ENCODE measurements around the gene KLHDC7B. TPM values are rescaled to one million over a fixed set of nuclear protein-coding genes. Genes with fewer than 3 reads are reported as not detected.

Gene KLHDC7B
- total RNA-seq, 1 experiment from 2014 or later, result 1.8 TPM

DNA sequence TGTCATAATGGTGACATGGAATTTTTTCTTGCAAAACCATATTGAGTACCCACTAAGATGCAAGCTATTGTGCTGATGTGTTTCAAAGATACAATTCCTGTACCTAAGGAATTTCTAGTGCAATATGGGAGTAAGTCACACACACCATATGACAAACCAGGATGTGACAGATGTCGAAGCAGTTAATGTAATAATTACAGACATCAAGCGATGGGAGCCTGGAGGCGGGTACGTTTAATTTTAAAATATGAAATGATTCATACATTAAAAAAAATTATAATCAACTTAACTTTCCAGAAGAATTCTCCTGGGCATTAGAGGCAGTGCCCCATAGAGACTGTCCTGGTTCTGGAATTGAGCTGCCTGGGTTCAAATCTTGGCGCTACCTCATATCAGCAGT, 11.0 kb downstream of the KLHDC7B start:
- ATAC-seq, result no peak
- no TSS peak for BruUV-seq (replicated peaks)

DNA sequence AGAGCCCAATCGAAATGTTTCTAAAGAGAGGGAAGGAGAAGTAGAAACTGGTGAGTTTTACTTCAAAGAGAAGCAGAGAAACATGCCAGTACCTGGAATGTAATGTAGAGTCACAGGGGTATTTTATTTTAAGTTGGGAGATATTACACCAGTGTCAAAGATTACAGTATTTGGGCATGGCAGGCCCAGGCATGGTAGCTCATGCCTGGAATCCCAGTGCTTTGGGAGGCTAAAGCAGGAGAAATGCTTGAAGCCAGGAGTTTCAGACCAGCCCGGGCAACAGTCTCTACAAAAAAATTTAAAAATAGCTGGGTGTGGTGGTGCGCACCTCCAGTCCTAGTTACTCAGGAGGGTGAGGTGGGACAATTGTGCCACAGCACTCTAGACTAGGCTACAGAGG, 14.3 kb downstream of the KLHDC7B start:
- no peaks in the 10 kb centered on the region for H3K27me3 ChIP-seq (ENCODE audit: control insufficient read depth, insufficient read depth, low read length)
- no peaks in the 10 kb centered on the region for H3K36me3 ChIP-seq (ENCODE audit: control insufficient read depth, insufficient read depth, low read length)
- H3K27ac ChIP-seq (ENCODE audit: low read length), result no peak overlapping the region
- BruUV-seq (replicated peaks), result no TSS peak
- CTCF ChIA-PET, result no interaction called here
- H3K4me1 ChIP-seq (ENCODE audit: control insufficient read depth, insufficient read depth, low read length), result 0 out of 2 replicates have a peak, but pooled peaks cover 4% of the 10 kb centered on the region
- no peak for ATAC-seq
- no peak overlapping the region for H3K4me3 ChIP-seq (ENCODE audit: low read depth in 2 of 2, low read length in 2 of 2)
- POLR2A ChIA-PET, result no interaction called here
- no peaks in the 10 kb centered on the region for H3K9me3 ChIP-seq (ENCODE audit: control insufficient read depth, insufficient read depth, low read depth, low read length)
- no peak for DNase-seq (ENCODE audit: low read depth, low spot score)
- in situ Hi-C loops (cut with HindIII; ENCODE audit: low pct_unique_long_range_greater_than_20kb, low sequenced_read_pairs), result no loop called here
- TF ChIP-seq, protein P1, sequence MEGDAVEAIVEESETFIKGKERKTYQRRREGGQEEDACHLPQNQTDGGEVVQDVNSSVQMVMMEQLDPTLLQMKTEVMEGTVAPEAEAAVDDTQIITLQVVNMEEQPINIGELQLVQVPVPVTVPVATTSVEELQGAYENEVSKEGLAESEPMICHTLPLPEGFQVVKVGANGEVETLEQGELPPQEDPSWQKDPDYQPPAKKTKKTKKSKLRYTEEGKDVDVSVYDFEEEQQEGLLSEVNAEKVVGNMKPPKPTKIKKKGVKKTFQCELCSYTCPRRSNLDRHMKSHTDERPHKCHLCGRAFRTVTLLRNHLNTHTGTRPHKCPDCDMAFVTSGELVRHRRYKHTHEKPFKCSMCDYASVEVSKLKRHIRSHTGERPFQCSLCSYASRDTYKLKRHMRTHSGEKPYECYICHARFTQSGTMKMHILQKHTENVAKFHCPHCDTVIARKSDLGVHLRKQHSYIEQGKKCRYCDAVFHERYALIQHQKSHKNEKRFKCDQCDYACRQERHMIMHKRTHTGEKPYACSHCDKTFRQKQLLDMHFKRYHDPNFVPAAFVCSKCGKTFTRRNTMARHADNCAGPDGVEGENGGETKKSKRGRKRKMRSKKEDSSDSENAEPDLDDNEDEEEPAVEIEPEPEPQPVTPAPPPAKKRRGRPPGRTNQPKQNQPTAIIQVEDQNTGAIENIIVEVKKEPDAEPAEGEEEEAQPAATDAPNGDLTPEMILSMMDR (IDR thresholded peaks at IDR 0.05), result no peak
- TF ChIP-seq POLR2AphosphoS5 (IDR thresholded peaks at IDR 0.05; ENCODE audit: low read depth, low read length), result no peak
- TF ChIP-seq REST (IDR thresholded peaks at IDR 0.05; ENCODE audit: insufficient read depth in 1 of 2, low read depth in 2 of 2, low read length in 1 of 2), result no peak
- TF ChIP-seq SIN3A (IDR thresholded peaks at IDR 0.05; ENCODE audit: borderline replicate concordance, insufficient read depth, low read depth, low read length), result no peak
- no peak for TF ChIP-seq TCF7L2 (IDR thresholded peaks at IDR 0.05; ENCODE audit: low read depth, low read length)
- intact Hi-C loops (cut with micrococcal nuclease; ENCODE audit: unreplicated experiment), result no loop called here

More for the DNA sequence above, 11.0 kb downstream of the KLHDC7B start:
- no peaks in the 10 kb centered on the region for H3K9me3 ChIP-seq (ENCODE audit: control insufficient read depth, insufficient read depth, low read depth, low read length)
- no peak overlapping the region for H3K27ac ChIP-seq (ENCODE audit: low read length)
- H3K27me3 ChIP-seq (ENCODE audit: control insufficient read depth, insufficient read depth, low read length), result no peaks in the 10 kb centered on the region
- ChIA-PET POLR2A (interaction anchor here (1.0 kb wide), 1 partner anchor 17 kb away, joined by 18 read pairs; no protein-coding TSS in a partner anchor), CTCF (no interaction called here)
- no peaks in the 10 kb centered on the region for H3K36me3 ChIP-seq (ENCODE audit: control insufficient read depth, insufficient read depth, low read length)
- no peaks in the 10 kb centered on the region for H3K4me1 ChIP-seq (ENCODE audit: control insufficient read depth, insufficient read depth, low read length)
- no peak overlapping the region for H3K4me3 ChIP-seq (ENCODE audit: low read depth in 2 of 2, low read length in 2 of 2)
- no peak for DNase-seq (ENCODE audit: low read depth, low spot score)
- intact Hi-C loops (cut with micrococcal nuclease; ENCODE audit: unreplicated experiment) (no loop called here), in situ Hi-C loops (cut with HindIII; ENCODE audit: low pct_unique_long_range_greater_than_20kb, low sequenced_read_pairs) (no loop called here)
- TF ChIP-seq REST (IDR thresholded peaks at IDR 0.05; ENCODE audit: insufficient read depth in 1 of 2, low read depth in 2 of 2, low read length in 1 of 2), result no peak
- TF ChIP-seq TCF7L2 (IDR thresholded peaks at IDR 0.05; ENCODE audit: low read depth, low read length), result no peak
- TF ChIP-seq, protein P1 (IDR thresholded peaks at IDR 0.05), result no peak
- TF ChIP-seq SIN3A (IDR thresholded peaks at IDR 0.05; ENCODE audit: borderline replicate concordance, insufficient read depth, low read depth, low read length), result no peak
- no peak for TF ChIP-seq POLR2AphosphoS5 (IDR thresholded peaks at IDR 0.05; ENCODE audit: low read depth, low read length)

All from Panc1 (cell line).